Spleen (tissue), 11 donors: ENCODE results near the gene IL17C. TPM values are rescaled to one million over a fixed set of nuclear protein-coding genes. Genes with fewer than 3 reads are reported as not detected.

ENCODE experiments used
- DNase-seq: peaks from one replicate; pipeline ENCODE4 v3.0.0-alpha.2; 2020
- H3K27ac ChIP-seq, 8 donors: fragments of 200-600 bp; sonication (generic) in 7 of 8; 1 replicate in 4 of 8; 2 replicates in 4 of 8; pipeline versions ENCODE4 v1.5.0 to v1.8.0; 2016 to 2021; ENCODE audit warnings: inconsistent platforms in 4 of 8, mild to moderate bottlenecking in 4 of 8, moderate library complexity in 1 of 8
- H3K27me3 ChIP-seq, 7 donors: fragments of 200-600 bp; sonication (generic) in 6 of 7; replicated peaks in 1 of 7; 1 replicate in 4 of 7; 2 replicates in 3 of 7; pipeline versions ENCODE4 v1.5.0 to v1.8.0; 2016 to 2021; ENCODE audit warnings: inconsistent platforms in 3 of 7, mild to moderate bottlenecking in 1 of 7
- H3K36me3 ChIP-seq, 6 donors: fragments of 200-600 bp; sonication (generic) in 5 of 6; 1 replicate in 4 of 6; 2 replicates in 2 of 6; pipeline versions ENCODE4 v1.5.0 to v1.8.0; 2016 to 2021; ENCODE audit warnings: inconsistent platforms in 2 of 6
- H3K4me1 ChIP-seq, 6 donors: fragments of 200-600 bp; sonication (generic) in 5 of 6; 1 replicate in 3 of 6; 2 replicates in 3 of 6; pipeline versions ENCODE4 v1.5.0 to v1.8.0; 2016 to 2021; ENCODE audit warnings: inconsistent platforms in 3 of 6
- H3K4me3 ChIP-seq, 8 donors: fragments of 200-600 bp; sonication (generic) in 7 of 8; 1 replicate in 4 of 8; 2 replicates in 4 of 8; pipeline versions ENCODE4 v1.5.0 to v1.8.0; 2016 to 2021; ENCODE audit warnings: inconsistent platforms in 4 of 8, mild to moderate bottlenecking in 4 of 8, moderate library complexity in 2 of 8
- H3K9me3 ChIP-seq, 8 donors: fragments of 200-600 bp; sonication (generic) in 7 of 8; 1 replicate in 4 of 8; 2 replicates in 4 of 8; pipeline versions ENCODE4 v1.5.0 to v1.8.0; 2016 to 2021; ENCODE audit warnings: inconsistent platforms in 4 of 8
- POLR2A ChIP-seq, 3 donors: fragments of 450-650 bp; IDR thresholded peaks; one replicate each; pipeline ENCODE4 v1.5.1; 2017; ENCODE audit warnings: antibody characterized with exemption in 3 of 3, mild to moderate bottlenecking in 1 of 3
- POLR2AphosphoS5 ChIP-seq, 3 donors: sonication (generic); formaldehyde crosslinking; IDR thresholded peaks; one replicate each; pipeline ENCODE4 v1.5.1; 2017; ENCODE audit warnings: antibody characterized with exemption in 3 of 3
- WGBS, 5 donors: extraction: QIAGEN DNeasy Blood & Tissue Kit in 3 of 5; methylation state at CpG; one replicate each; pipeline versions ENCODE4 v1.1.5 to v1.1.7; 2013 to 2018; 5-methylcytosine and 5-hydroxymethylcytosine counted together
- intact Hi-C: fragments of 100-400 bp; cut with DNase I; formaldehyde crosslinking; loops from one replicate; pipeline ENCODE4 v1.15.0; 2023; ENCODE audit warnings: low total_unique reads
- polyA plus RNA-seq, 3 donors: library from polyadenylated mRNA; stranded (reverse); fragments of 200-250 nt; gene quantifications; one replicate each; pipeline ENCODE4 v1.2.1, GENCODE V29; 2013
- total RNA-seq, 7 donors: library from RNA; depleted of rRNA in 3 of 7; stranded (reverse); fragments of >200 nt in 3 of 7; fragmentation: NEBNext Ultra II Directional in 4 of 7; extraction: Animal tissue kit (Norgen Biotek cat#: 25700) in 4 of 7; gene quantifications; one replicate each; pipeline versions ENCODE4 v1.1.0 to v1.2.1, GENCODE V29; 2016 to 2021
- TF ChIP-seq, protein P1 (sequence below), 11 experiments: fragments of 200-600 bp in 7 of 11; fragments of 450-650 bp in 4 of 11; sonication (generic) in 4 of 11; IDR thresholded peaks in 8 of 11; conservative IDR thresholded peaks in 3 of 11; 1 replicate in 7 of 11; 2 replicates in 4 of 11; pipeline versions ENCODE4 v1.4.0 to v1.8.0; 2016 to 2021; ENCODE audit warnings: antibody characterized with exemption in 11 of 11, inconsistent platforms in 4 of 11, mild to moderate bottlenecking in 1 of 11
- donor health status: healthy with polysubstance abuse.
- donor health status: DM: no; HTN: no; CAD: no; lungs with moderate emphysema.
- donor health status: DM: no; HTN: no; CAD: no.
- donor health status: Bipolar disorder and iron deficiency.
- donor health status: healthy.
- donor health status: DM: no; HTN: no; CAD: no.
- donor health status: DM: yes; HTN: yes; CAD: no.

Gene IL17C
- total and polyA plus RNA-seq, 10 donors: 0.39 to 1.2 (median 0.64) TPM; not detected in 5

DNA sequence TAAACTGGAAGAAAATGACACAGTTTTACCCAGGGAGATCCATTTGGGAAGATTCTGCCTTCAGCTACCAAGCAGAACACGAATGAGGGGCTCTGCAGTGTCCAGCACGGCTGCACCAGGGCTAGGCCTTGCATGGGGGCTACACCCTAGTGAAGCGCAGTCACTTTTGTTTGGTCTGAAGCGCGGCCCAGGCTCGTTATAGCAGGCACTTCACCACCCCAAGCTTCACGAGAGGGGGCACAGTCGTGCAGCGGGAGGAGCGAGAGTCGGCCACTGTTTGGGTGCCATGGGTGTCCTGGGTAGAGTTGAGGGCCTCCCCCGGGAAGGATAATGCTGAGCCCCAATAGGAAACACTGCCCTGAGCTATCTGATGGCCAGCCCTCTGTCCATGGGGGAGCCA lies 21.6 kb upstream of the IL17C start:
- Histone ChIP-seq H3K4me1 (peaks cover 6 to 85% (median 48%) of the 10 kb centered on the region in 6 donors), H3K27ac (no peak overlapping the region), H3K27me3 (no peaks in the 10 kb centered on the region), H3K36me3 (peaks cover 0 to 97% (median 14%) of the 10 kb centered on the region in 6 donors), H3K9me3 (no peaks in the 10 kb centered on the region), H3K4me3 (no peak overlapping the region)
- no peak for DNase-seq
- intact Hi-C loops: no loop called here
- no peak for TF ChIP-seq POLR2AphosphoS5 (IDR thresholded peaks at IDR 0.05)
- 90 to 98% (median 97%) methylated on average over 10 to 12 of the region's 12 CpGs for WGBS, 5 donors

- TF ChIP-seq, protein P1, sequence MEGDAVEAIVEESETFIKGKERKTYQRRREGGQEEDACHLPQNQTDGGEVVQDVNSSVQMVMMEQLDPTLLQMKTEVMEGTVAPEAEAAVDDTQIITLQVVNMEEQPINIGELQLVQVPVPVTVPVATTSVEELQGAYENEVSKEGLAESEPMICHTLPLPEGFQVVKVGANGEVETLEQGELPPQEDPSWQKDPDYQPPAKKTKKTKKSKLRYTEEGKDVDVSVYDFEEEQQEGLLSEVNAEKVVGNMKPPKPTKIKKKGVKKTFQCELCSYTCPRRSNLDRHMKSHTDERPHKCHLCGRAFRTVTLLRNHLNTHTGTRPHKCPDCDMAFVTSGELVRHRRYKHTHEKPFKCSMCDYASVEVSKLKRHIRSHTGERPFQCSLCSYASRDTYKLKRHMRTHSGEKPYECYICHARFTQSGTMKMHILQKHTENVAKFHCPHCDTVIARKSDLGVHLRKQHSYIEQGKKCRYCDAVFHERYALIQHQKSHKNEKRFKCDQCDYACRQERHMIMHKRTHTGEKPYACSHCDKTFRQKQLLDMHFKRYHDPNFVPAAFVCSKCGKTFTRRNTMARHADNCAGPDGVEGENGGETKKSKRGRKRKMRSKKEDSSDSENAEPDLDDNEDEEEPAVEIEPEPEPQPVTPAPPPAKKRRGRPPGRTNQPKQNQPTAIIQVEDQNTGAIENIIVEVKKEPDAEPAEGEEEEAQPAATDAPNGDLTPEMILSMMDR (IDR thresholded peaks at IDR 0.05 in 8 of 11, conservative IDR thresholded peaks at IDR 0.05 in 3 of 11): no peak
- 95 to 97% (median 96%) methylated on average over 20 of the region's 20 CpGs for WGBS, 5 donors
- H3K4me3 ChIP-seq: no peak overlapping the region
- no peaks in the 10 kb centered on the region for H3K27me3 ChIP-seq
- peak overlapping the region in 2 of 8 donors; percentile 73 to 87 for H3K27ac ChIP-seq
- H3K4me1 ChIP-seq: peaks cover 6 to 85% (median 48%) of the 10 kb centered on the region in 6 donors
- no peaks in the 10 kb centered on the region for H3K9me3 ChIP-seq
- H3K36me3 ChIP-seq: peaks cover 0 to 97% (median 15%) of the 10 kb centered on the region in 6 donors
- intact Hi-C loops: no loop called here
- no peak for DNase-seq
Observed at GRCh38 chr16:88617268-88618031, 20.9 kb upstream of the IL17C start.

DNA sequence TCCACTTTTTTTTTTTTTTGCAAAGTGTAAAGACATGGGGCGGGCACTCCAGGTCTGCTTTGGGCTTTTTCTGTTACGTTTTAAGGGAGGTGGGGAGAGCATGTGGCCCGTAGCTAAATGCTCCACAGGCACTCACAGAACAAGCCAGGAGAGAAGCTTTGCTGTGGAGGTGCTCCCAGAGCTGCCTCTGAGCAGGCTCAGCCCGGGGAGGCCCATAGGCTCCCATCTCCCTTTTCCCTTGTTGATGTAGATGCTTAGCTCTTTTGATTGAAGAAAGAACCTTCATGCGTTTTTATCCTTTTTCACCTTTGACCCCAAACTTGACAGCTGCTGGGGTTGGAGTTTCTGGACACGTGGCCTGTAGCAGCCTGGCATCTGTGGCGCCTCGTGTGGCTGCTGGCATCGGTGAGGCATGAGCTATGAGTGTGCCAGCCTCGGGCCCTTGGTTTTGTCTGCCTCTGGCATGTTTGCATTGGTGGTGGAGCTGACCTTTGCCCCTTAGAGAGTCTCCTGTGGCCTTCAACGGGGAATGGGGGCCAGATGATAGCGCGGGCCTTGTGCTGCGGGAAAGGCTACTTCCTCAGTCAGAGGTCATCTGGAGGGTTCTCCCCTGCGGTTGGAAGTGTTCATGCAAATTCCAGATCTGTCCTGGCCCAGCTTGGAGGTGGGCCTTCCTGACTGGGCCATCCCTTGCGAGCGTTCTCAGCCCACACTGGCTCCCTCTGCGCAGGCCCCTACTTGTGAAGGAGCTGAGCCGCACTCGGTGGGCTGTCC lies 20.0 kb upstream of the IL17C start:
- Histone ChIP-seq H3K27me3 (no peaks in the 10 kb centered on the region), H3K36me3 (peaks cover 0 to 97% (median 21%) of the 10 kb centered on the region in 6 donors), H3K9me3 (no peaks in the 10 kb centered on the region), H3K27ac (peak overlapping the region in 6 of 8 donors; percentile 26 to 87 (median 72)), H3K4me1 (peaks cover 6 to 77% (median 48%) of the 10 kb centered on the region in 6 donors), H3K4me3 (no peak overlapping the region)
- intact Hi-C loops: no loop called here
- TF ChIP-seq POLR2AphosphoS5 (IDR thresholded peaks at IDR 0.05): peak; percentile 43 to 57 (median 56)
- TF ChIP-seq, protein P1 (IDR thresholded peaks at IDR 0.05 in 8 of 11, conservative IDR thresholded peaks at IDR 0.05 in 3 of 11): no peak
- WGBS, 5 donors: 70 to 85% (median 78%) methylated on average over 18 to 20 of the region's 20 CpGs
- DNase-seq: no peak

GRCh38 chr16:88618956-88619667 lies 19.3 kb upstream of the IL17C start:
- H3K36me3 ChIP-seq: peaks cover 2 to 97% (median 28%) of the 10 kb centered on the region in 6 donors

More at GRCh38 chr16:88618956-88619667, 19.3 kb upstream of the IL17C start:
- TF ChIP-seq POLR2AphosphoS5 (IDR thresholded peaks at IDR 0.05) (no peak), POLR2A (IDR thresholded peaks at IDR 0.05) (no peak)
- TF ChIP-seq, protein P1 (IDR thresholded peaks at IDR 0.05 in 8 of 11, conservative IDR thresholded peaks at IDR 0.05 in 3 of 11): no peak
- Histone ChIP-seq H3K27me3 (no peaks in the 10 kb centered on the region), H3K4me1 (peaks cover 5 to 70% (median 45%) of the 10 kb centered on the region in 6 donors), H3K4me3 (no peak overlapping the region), H3K27ac (peak overlapping the region in 7 of 8 donors; percentile 21 to 87 (median 70)), H3K9me3 (no peaks in the 10 kb centered on the region)
- DNase-seq: no peak
- intact Hi-C loops: no loop called here
- 89 to 95% (median 94%) methylated on average over 19 of the region's 19 CpGs for WGBS, 5 donors
